Fibroblast of the conjunctiva (primary cell): Measurements from ENCODE around the gene CD40.

Experiments used
- DNase-seq: peaks from one replicate; pipeline ENCODE4 v3.0.0-alpha.2; 2010; ENCODE audit warnings: low read depth

The CD40 gene

GRCh38 chr20:46148313-46149208 is 30.4 kb downstream of the CD40 start:
- DNase-seq: no peak

- DNase-seq: no peak
Measured at GRCh38 chr20:46150943-46151342, 32.8 kb downstream of the CD40 start.

GRCh38 chr20:46151936-46152335 is 33.8 kb downstream of the CD40 start:
- DNase-seq: no peak

- no peak for DNase-seq
Measured at GRCh38 chr20:46152824-46153586, 34.9 kb downstream of the CD40 start.

GRCh38 chr20:46154305-46154704 is 36.2 kb downstream of the CD40 start:
- DNase-seq: no peak

- DNase-seq: no peak
Measured at GRCh38 chr20:46154796-46155195, 36.7 kb downstream of the CD40 start.

- no peak for DNase-seq
Measured at GRCh38 chr20:46156065-46156464, 38.0 kb downstream of the CD40 start.

GRCh38 chr20:46157076-46157592 is 39.0 kb downstream of the CD40 start:
- no peak for DNase-seq

- DNase-seq: no peak
Measured at GRCh38 chr20:46157625-46158024, 39.5 kb downstream of the CD40 start.

GRCh38 chr20:46158476-46158987 is 40.4 kb downstream of the CD40 start:
- no peak for DNase-seq

GRCh38 chr20:46159101-46159897 is 41.2 kb downstream of the CD40 start:
- no peak for DNase-seq

GRCh38 chr20:46160661-46161060 is 42.5 kb downstream of the CD40 start:
- DNase-seq: no peak

GRCh38 chr20:46161921-46162320 is 43.8 kb downstream of the CD40 start:
- DNase-seq: no peak

- DNase-seq: no peak
Measured at GRCh38 chr20:46164254-46164653, 46.1 kb downstream of the CD40 start.

- no peak for DNase-seq
Measured at GRCh38 chr20:46167080-46167479, 49.0 kb downstream of the CD40 start.

GRCh38 chr20:46168438-46168837 is 50.3 kb downstream of the CD40 start:
- DNase-seq: no peak

- DNase-seq: no peak
Measured at GRCh38 chr20:46169245-46170171, 51.4 kb downstream of the CD40 start.

- no peak for DNase-seq
Measured at GRCh38 chr20:46171476-46171875, 53.4 kb downstream of the CD40 start.

- no peak for DNase-seq
Measured at GRCh38 chr20:46171909-46172308, 53.8 kb downstream of the CD40 start.

GRCh38 chr20:46172455-46172854 is 54.3 kb downstream of the CD40 start:
- DNase-seq: no peak
